Measurements from ENCODE around the gene RRP1. TPM values are rescaled to one million over a fixed set of nuclear protein-coding genes. Genes with fewer than 3 reads are reported as not detected.

Gene RRP1
- total and polyA plus RNA-seq, 10 of the 15 experiments (the other 5 are each of a cell fraction or from before 2014, with no cell fraction given) = 0.34 to 70.8 (median 35.1) TPM

- in situ Hi-C loops (cut with MboI) (no loop called here), intact Hi-C loops (cut with micrococcal nuclease; ENCODE audit: unreplicated experiment) (no loop called here)
- Histone ChIP-seq H3K9ac (ENCODE audit: control insufficient read depth, insufficient read depth, low read length) (no peak overlapping the region), H3K4me2 (ENCODE audit: control insufficient read depth, insufficient read depth) (no peak overlapping the region), H3K79me2 (ENCODE audit: control insufficient read depth, insufficient read depth, low read length) (no peaks in the 10 kb centered on the region), H3K4me3 (no peak overlapping the region), H2AFZ (ENCODE audit: control insufficient read depth, low read depth, low read length) (no peak overlapping the region), H3K9me3 (replicated peaks; ENCODE audit: control insufficient read depth, insufficient read depth, low read length) (no peaks in the 10 kb centered on the region), H4K20me1 (ENCODE audit: control insufficient read depth, insufficient read depth) (no peaks in the 10 kb centered on the region), H3K27me3 (replicated peaks in 1 of 2; ENCODE audit: control insufficient read depth in 2 of 2, insufficient read depth in 2 of 2, low read length in 1 of 2) (no peaks in the 10 kb centered on the region), H3K36me3 (ENCODE audit: control insufficient read depth in 2 of 2, insufficient read depth in 2 of 2, low read length in 1 of 2) (peaks cover 17 to 36% of the 10 kb centered on the region in 2 experiments; a peak in 3 of 4 replicates), H3K27ac (ENCODE audit: control insufficient read depth, insufficient read depth) (no peak overlapping the region), H3K4me1 (ENCODE audit: control insufficient read depth, insufficient read depth, low read length) (no peaks in the 10 kb centered on the region)
- SMC1A ChIA-PET (ENCODE audit: uncharacterized antibody, unreplicated experiment) = no interaction called here
- DNase-seq (ENCODE audit: low read depth, low spot score) = no peak
- 98% methylated on average over 17 of the region's 17 CpGs for WGBS (ENCODE audit: insufficient coverage, insufficient replicate concordance, low lambda C conversion rate, missing lambda C conversion rate)
- RAD21 ChIA-PET (ENCODE audit: unreplicated experiment) = no interaction called here
- BruUV-seq (replicated peaks) = no TSS peak
- POLR2A ChIA-PET = no interaction called here
- no peak for ATAC-seq
- no peak for FAIRE-seq
- no peak for TF ChIP-seq MYB (IDR thresholded peaks at IDR 0.05; ENCODE audit: borderline replicate concordance, low read depth, low read length)
- no peak for TF ChIP-seq TBL1XR1 (IDR thresholded peaks at IDR 0.05; ENCODE audit: low read depth, low read length)
- TF ChIP-seq HDAC2 (IDR thresholded peaks at IDR 0.05) = no peak
- no peak for TF ChIP-seq NFYA (IDR thresholded peaks at IDR 0.05; ENCODE audit: borderline replicate concordance, low read depth, low read length)
- no peak for TF ChIP-seq BCL11A (IDR thresholded peaks at IDR 0.05; ENCODE audit: low read depth, low read length)
- TF ChIP-seq RAD21 (IDR thresholded peaks at IDR 0.05; ENCODE audit: insufficient read depth, low read depth, low read length) = no peak
- TF ChIP-seq TCF3 (IDR thresholded peaks at IDR 0.05; ENCODE audit: borderline replicate concordance, insufficient read depth, low read depth, low read length) = no peak
- TF ChIP-seq NRF1 (conservative IDR thresholded peaks at IDR 0.05; ENCODE audit: low read depth, low read length) = no peak
- no peak for TF ChIP-seq CHD1 (IDR thresholded peaks at IDR 0.05; ENCODE audit: low read depth, low read length)
- no peak for TF ChIP-seq RAD51 (IDR thresholded peaks at IDR 0.05)
- TF ChIP-seq IKZF1 (conservative IDR thresholded peaks at IDR 0.05) = no peak
- CTCF ChIA-PET = no interaction called here
These were observed 40.8 kb upstream of the RRP1 start for GRCh38 chr21:43748622-43749021.

Measured in GM12878 (cell line).